Activated naive CD4-positive, alpha-beta T cell treated with anti-CD3 and anti-CD28 coated beads for 36 hours (primary cell): ENCODE results near the gene LIMA1. TPM values are rescaled to one million over a fixed set of nuclear protein-coding genes. Genes with fewer than 3 reads are reported as not detected.
A peak's percentile ranks its signal among the peaks of the same experiment; 100 is the strongest.
"Not testable (repeated sequence)": the region's sequence is repeated elsewhere in the genome, so short reads cannot be mapped to it uniquely, and the experiment has no call there.

ENCODE experiments used
- CTCF ChIA-PET: fragments of 350-600 bp; sonication (Branson Sonifier 250); formaldehyde crosslinking; loops from one replicate; lab custom pipeline; 2021; ENCODE audit warnings: antibody characterized with exemption; lab: Charles Lee
- DNase-seq: peaks from one replicate; pipeline ENCODE4 v3.0.0-alpha.2; 2020
- H3K27ac Mint-ChIP-seq: one replicate; pipeline ENCODE4 v1.8.0; 2021; ENCODE audit warnings: mild to moderate bottlenecking, mixed read lengths
- H3K27me3 Mint-ChIP-seq: one replicate; pipeline ENCODE4 v1.8.0; 2021; ENCODE audit warnings: low read depth, mixed read lengths
- H3K36me3 Mint-ChIP-seq: one replicate; pipeline ENCODE4 v1.8.0; 2021; ENCODE audit warnings: low read depth, mixed read lengths
- H3K4me1 Mint-ChIP-seq: one replicate; pipeline ENCODE4 v1.8.0; 2021; ENCODE audit warnings: low read depth, mixed read lengths
- H3K4me3 Mint-ChIP-seq: one replicate; pipeline ENCODE4 v1.8.0; 2021; ENCODE audit warnings: mild to moderate bottlenecking, moderate library complexity, mixed read lengths
- H3K9me3 Mint-ChIP-seq: one replicate; pipeline ENCODE4 v1.8.0; 2021; ENCODE audit warnings: mixed read lengths
- intact Hi-C: fragments of 100-400 bp; cut with micrococcal nuclease; formaldehyde crosslinking; loops from one replicate; pipeline ENCODE4 v1.15.1; 2023
- microRNA-seq: library from miRNA; unstranded; fragments of <30 nt; microRNA quantifications from one replicate; pipeline ENCODE4 v1.2.0, GENCODE V29; 2022; ENCODE audit warnings: borderline microRNAs expressed, borderline replicate concordance
- total RNA-seq, 2 experiments: library from RNA; stranded (reverse); gene quantifications; one replicate each; pipeline ENCODE4 v1.2.3, GENCODE V29; 2021

Gene LIMA1
- total RNA-seq, 2 experiments from 2014 or later, result 15.9 to 16.5 TPM

- intact Hi-C loops, H3K36me3 Mint-ChIP-seq, H3K9me3 Mint-ChIP-seq, H3K27me3 Mint-ChIP-seq, DNase-seq, H3K27ac Mint-ChIP-seq, H3K4me3 Mint-ChIP-seq: not testable (repeated sequence)
- CTCF ChIA-PET, result interaction anchor here (0.6 to 1.5 kb wide), 3 partner anchors 13 to 45 kb away, joined by 3 to 4 read pairs (median 3); no protein-coding TSS in a partner anchor
- H3K4me1 Mint-ChIP-seq, result peaks cover 23% of the 10 kb centered on the region
Observed at GRCh38 chr12:50148011-50148410, 135.3 kb downstream of the LIMA1 start.

- H3K27me3 Mint-ChIP-seq, result no peaks in the 10 kb centered on the region
- no peak overlapping the region for H3K4me3 Mint-ChIP-seq
- H3K9me3 Mint-ChIP-seq, result no peaks in the 10 kb centered on the region
- H3K36me3 Mint-ChIP-seq, result peaks cover 2% of the 10 kb centered on the region
- peaks cover 23% of the 10 kb centered on the region for H3K4me1 Mint-ChIP-seq
- H3K27ac Mint-ChIP-seq, result no peak overlapping the region
- DNase-seq, result no peak
- CTCF ChIA-PET, result interaction anchor here (1.6 to 1.7 kb wide), 2 partner anchors 36 to 73 kb away, joined by 3 to 5 read pairs; partner anchors contain the start of gene COX14
- intact Hi-C loops, result no loop called here
Observed at GRCh38 chr12:50147281-50147680, 136.0 kb downstream of the LIMA1 start.

GRCh38 chr12:50145439-50145838 lies 137.9 kb downstream of the LIMA1 start:
- Mint-ChIP-seq H3K27me3 (no peaks in the 10 kb centered on the region), H3K4me1 (peaks cover 11% of the 10 kb centered on the region), H3K4me3 (no peak overlapping the region), H3K27ac (no peak overlapping the region), H3K9me3 (no peaks in the 10 kb centered on the region), H3K36me3 (peaks cover 6% of the 10 kb centered on the region)
- no peak for DNase-seq
- intact Hi-C loops, result no loop called here
- CTCF ChIA-PET, result interaction anchor here (0.6 to 2.3 kb wide), 6 partner anchors 13 to 565 kb away, joined by 3 to 8 read pairs (median 4); partner anchors contain the start of gene COX14

GRCh38 chr12:50142993-50143392 lies 140.3 kb downstream of the LIMA1 start:
- Mint-ChIP-seq H3K4me1 (no peaks in the 10 kb centered on the region), H3K27me3 (no peaks in the 10 kb centered on the region), H3K9me3 (no peaks in the 10 kb centered on the region), H3K36me3 (peaks cover 7% of the 10 kb centered on the region), H3K27ac (no peak overlapping the region), H3K4me3 (no peak overlapping the region)
- CTCF ChIA-PET, result interaction anchor here (0.6 to 1.6 kb wide), 4 partner anchors 10 to 683 kb away, joined by 3 to 7 read pairs (median 4); no protein-coding TSS in a partner anchor
- DNase-seq, result no peak
- intact Hi-C loops, result no loop called here

- CTCF ChIA-PET, result interaction anchor here (0.5 to 8.5 kb wide), 32 partner anchors 8 to 1203 kb away, joined by 3 to 59 read pairs (median 4); partner anchors contain the start of genes CERS5, COX14, GPD1 and SMARCD1
- H3K27me3 Mint-ChIP-seq, result no peaks in the 10 kb centered on the region
- DNase-seq, result no peak
- H3K36me3 Mint-ChIP-seq, result peaks cover 26% of the 10 kb centered on the region
- no peaks in the 10 kb centered on the region for H3K9me3 Mint-ChIP-seq
- H3K4me1 Mint-ChIP-seq, result peaks cover 8% of the 10 kb centered on the region
- no peak overlapping the region for H3K4me3 Mint-ChIP-seq
- intact Hi-C loops, result loop anchor here (1.0 to 5.0 kb wide), 5 partner anchors 20 to 182 kb away; partner anchors contain the start of genes COX14 and SMARCD1
- peak overlapping the region; percentile 81 for H3K27ac Mint-ChIP-seq
Observed at GRCh38 chr12:50132505-50133135, 150.7 kb downstream of the LIMA1 start.

GRCh38 chr12:50129290-50129689 lies 154.0 kb downstream of the LIMA1 start:
- no peak for DNase-seq
- H3K4me1 Mint-ChIP-seq, result peaks cover 20% of the 10 kb centered on the region
- H3K4me3 Mint-ChIP-seq, result no peak overlapping the region
- no peaks in the 10 kb centered on the region for H3K27me3 Mint-ChIP-seq
- H3K36me3 Mint-ChIP-seq, result peaks cover 22% of the 10 kb centered on the region
- CTCF ChIA-PET, result interaction anchor here (0.7 to 8.5 kb wide), 10 partner anchors 9 to 55 kb away, joined by 3 to 59 read pairs (median 3); partner anchors contain the start of gene COX14
- no peaks in the 10 kb centered on the region for H3K9me3 Mint-ChIP-seq
- no peak overlapping the region for H3K27ac Mint-ChIP-seq
- intact Hi-C loops, result no loop called here

GRCh38 chr12:50127546-50127945 lies 155.8 kb downstream of the LIMA1 start:
- intact Hi-C loops, result loop anchor here (2.0 kb wide), 1 partner anchor 15 kb away; the partner anchor contains the start of gene COX14
- Mint-ChIP-seq H3K9me3 (no peaks in the 10 kb centered on the region), H3K27me3 (no peaks in the 10 kb centered on the region), H3K4me1 (peaks cover 18% of the 10 kb centered on the region), H3K4me3 (no peak overlapping the region), H3K27ac (peak overlapping the region; percentile 26), H3K36me3 (peaks cover 24% of the 10 kb centered on the region)
- CTCF ChIA-PET, result interaction anchor here (0.9 to 8.5 kb wide), 3 partner anchors 16 to 57 kb away, joined by 4 to 59 read pairs (median 5); partner anchors contain the start of gene COX14
- no peak for DNase-seq

Small RNAs within 50 kb of the gene (microRNA-seq; reads per million reads assigned to microRNA genes)
- gene MIR1293, result not detected

Other genes with a start within 250 kb of the LIMA1 start
- gene ASIC1, start 225.9 kb downstream of the LIMA1 start, total RNA-seq, result 1 to 10 TPM; 3.2 to 3.7 TPM
- 10 to 100 TPM; 57.7 to 60.2 TPM for gene SMARCD1, start 198.2 kb downstream of the LIMA1 start, total RNA-seq
- under 1 TPM; 0.36 to 0.47 TPM for gene GPD1, start 179.5 kb downstream of the LIMA1 start, total RNA-seq
- gene COX14, start 171.3 kb downstream of the LIMA1 start, total RNA-seq, result 10 to 100 TPM; 47.5 to 48.3 TPM
- gene CERS5, start 116.2 kb downstream of the LIMA1 start, total RNA-seq, result 10 to 100 TPM; 32.6 to 33.6 TPM
- gene FAM186A, start 113.1 kb upstream of the LIMA1 start, total RNA-seq, result not detected
- gene LARP4, start 117.4 kb upstream of the LIMA1 start, total RNA-seq, result 10 to 100 TPM; 44.7 to 44.9 TPM
- 10 to 100 TPM; 27.8 to 28.2 TPM for gene DIP2B, start 221.5 kb upstream of the LIMA1 start, total RNA-seq